Astrocyte of the hippocampus (primary cell): ENCODE data around the gene SERPINB1.

Experiments used
- DNase-seq: peaks from one replicate; pipeline ENCODE4 v3.0.0; 2011; ENCODE audit warnings: low read depth, low spot score

SERPINB1 gene

GRCh38 chr6:2793534-2794151 is 48.0 kb downstream of the SERPINB1 start:
- no peak for DNase-seq

GRCh38 chr6:2792330-2793110 is 49.1 kb downstream of the SERPINB1 start:
- no peak for DNase-seq

DNA sequence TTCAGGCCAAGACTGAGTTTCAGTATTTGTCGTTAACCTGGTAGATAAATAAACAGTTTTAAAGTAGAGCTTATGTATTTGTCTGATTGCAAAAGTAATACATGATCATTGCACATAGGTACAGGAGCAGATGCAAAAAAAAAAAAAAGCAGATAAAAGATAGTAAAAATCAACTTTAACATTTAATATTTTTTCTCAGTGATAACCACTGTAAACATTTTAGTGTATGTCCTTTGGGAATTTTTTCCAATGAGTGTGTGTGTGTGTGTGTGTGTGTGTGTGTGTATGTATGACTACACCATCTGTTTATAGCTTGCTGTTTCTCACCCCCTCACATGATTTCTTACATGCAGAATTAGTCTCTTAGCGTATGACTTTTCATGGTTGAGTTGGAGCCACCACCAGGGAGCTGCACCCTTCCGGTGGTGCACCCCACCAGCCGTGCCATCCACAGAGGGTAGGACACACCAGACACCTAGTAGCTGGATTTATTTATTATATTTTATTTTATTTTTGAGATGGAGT is 50.2 kb downstream of the SERPINB1 start:
- no peak for DNase-seq

GRCh38 chr6:2790588-2791449 is 50.8 kb downstream of the SERPINB1 start:
- peak; percentile 88 for DNase-seq

- DNase-seq, result no peak
These were observed 55.4 kb downstream of the SERPINB1 start for GRCh38 chr6:2786269-2786668.

DNA sequence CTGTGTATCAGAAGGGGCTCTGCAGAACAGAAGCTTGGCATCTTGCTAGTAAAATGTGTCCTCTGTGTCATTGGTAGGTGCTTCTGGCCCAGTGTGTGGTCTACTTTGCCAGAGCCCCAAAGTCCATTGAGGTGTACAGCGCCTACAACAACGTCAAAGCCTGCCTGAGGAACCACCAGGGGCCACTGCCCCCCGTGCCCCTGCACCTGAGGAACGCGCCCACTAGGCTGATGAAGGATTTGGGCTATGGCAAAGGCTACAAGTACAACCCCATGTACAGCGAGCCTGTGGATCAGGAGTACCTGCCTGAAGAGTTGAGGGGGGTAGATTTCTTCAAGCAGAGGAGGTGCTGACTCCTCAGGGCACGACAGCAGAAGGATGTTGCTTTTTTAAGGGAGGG is 56.7 kb downstream of the SERPINB1 start:
- no peak for DNase-seq

DNA sequence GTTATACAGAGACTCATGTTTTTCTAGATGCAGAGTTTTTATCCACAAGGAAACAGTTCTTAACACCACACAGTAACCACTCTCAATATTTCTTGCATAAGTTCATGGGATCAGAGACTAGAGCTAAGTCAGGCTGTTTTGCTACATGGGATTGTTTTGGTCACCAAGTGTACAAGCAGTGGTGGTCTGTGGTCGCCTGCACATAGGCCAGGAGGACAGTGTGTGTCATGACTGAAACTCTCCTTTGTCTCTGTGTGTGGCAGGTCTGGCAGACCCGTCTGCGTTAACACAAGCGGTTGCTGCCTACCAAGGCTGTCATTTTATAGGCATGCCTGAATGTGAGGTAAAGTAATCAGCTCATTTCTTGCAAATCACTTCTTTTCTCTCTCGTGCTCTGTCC is 57.6 kb downstream of the SERPINB1 start:
- DNase-seq, result peak; percentile 68

DNA sequence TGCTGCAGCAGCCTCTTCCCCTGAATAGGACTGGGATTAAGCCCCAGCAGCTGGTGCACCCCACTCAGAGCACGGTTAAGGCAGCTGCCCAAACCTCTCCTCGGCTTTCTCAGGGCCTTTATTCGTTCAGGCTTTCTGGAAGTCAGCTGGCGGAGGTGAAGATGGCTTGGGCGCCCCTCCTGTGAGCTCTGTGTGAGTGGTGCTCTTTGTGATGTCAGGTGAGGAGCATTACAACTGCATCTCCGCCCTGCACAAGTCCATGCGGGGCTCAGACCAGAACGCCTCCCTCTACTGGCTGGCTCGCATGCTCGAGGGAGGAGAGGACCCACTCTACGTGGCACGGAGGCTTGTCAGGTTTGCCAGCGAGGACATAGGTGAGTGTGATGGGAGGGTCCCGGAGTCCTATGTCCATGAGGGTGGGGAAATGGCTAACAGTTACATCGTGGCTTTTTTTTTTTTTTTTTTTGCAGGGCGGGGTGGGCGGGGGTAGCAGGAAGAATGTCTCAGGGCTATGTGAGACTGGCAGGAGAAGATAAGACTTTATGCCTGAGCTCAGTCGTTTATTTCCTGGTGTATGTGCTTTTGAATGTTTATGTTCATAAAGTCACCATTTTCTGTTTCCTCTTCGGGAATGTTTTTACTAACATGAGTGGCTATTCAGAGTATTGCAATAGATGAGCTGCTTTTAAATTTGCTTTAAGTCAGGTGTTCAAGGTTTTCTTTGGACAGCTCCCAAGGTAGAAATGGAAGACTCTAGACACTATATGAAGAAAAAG is 58.3 kb downstream of the SERPINB1 start:
- no peak for DNase-seq

GRCh38 chr6:2782825-2783187 is 58.9 kb downstream of the SERPINB1 start:
- no peak for DNase-seq

DNA sequence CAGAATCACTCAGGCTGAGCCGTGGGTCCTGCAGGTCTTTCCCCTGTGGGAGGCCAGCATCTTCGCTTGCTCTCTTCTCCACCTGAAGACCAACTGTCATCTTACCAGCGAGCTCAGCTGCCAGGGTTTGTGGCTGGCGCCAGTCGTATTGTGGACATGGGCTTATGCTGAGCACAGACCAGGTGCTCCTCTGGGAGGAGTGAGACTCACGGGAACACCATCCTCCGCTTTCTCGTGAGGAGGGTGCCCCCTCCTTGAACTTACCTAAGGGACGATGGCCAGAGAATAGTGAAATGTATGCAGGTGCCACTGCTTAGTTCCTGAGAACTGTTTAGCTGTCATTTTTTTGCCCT is 59.3 kb downstream of the SERPINB1 start:
- no peak for DNase-seq
